HG02938 (cell line): ENCODE measurements around the gene SLC9C2.
"Not testable (repeated sequence)": the region's sequence is repeated elsewhere in the genome, so short reads cannot be mapped to it uniquely, and the experiment has no call there.

Experiments used
- ATAC-seq: cut with Tn5 transposase; IDR thresholded peaks from one replicate; pipeline ENCODE4 v1.9.1; 2021; ENCODE audit warnings: mild to moderate bottlenecking, moderate library complexity; ENCODE audit not compliant: unreplicated experiment

SLC9C2 gene

GRCh38 chr1:173530795-173531693 is 71.8 kb downstream of the SLC9C2 start:
- ATAC-seq: no peak

- no peak for ATAC-seq
These were observed 73.8 kb downstream of the SLC9C2 start for GRCh38 chr1:173529106-173529505.

GRCh38 chr1:173527151-173527826 is 75.6 kb downstream of the SLC9C2 start:
- no peak for ATAC-seq

- no peak for ATAC-seq
These were observed 76.9 kb downstream of the SLC9C2 start for GRCh38 chr1:173525926-173526325.

GRCh38 chr1:173523329-173523728 is 79.5 kb downstream of the SLC9C2 start:
- ATAC-seq: no peak

GRCh38 chr1:173520799-173521198 is 82.1 kb downstream of the SLC9C2 start:
- no peak for ATAC-seq

GRCh38 chr1:173514503-173514902 is 88.4 kb downstream of the SLC9C2 start:
- ATAC-seq: not testable (repeated sequence)

GRCh38 chr1:173509797-173510196 is 93.1 kb downstream of the SLC9C2 start:
- ATAC-seq: no peak

GRCh38 chr1:173508541-173508940 is 94.3 kb downstream of the SLC9C2 start:
- ATAC-seq: no peak

GRCh38 chr1:173507847-173508209 is 95.0 kb downstream of the SLC9C2 start:
- ATAC-seq: no peak

- ATAC-seq: no peak
These were observed 95.5 kb downstream of the SLC9C2 start for GRCh38 chr1:173507205-173507846.

- ATAC-seq: no peak
These were observed 96.4 kb downstream of the SLC9C2 start for GRCh38 chr1:173506437-173506836.

GRCh38 chr1:173505391-173505790 is 97.5 kb downstream of the SLC9C2 start:
- ATAC-seq: no peak

GRCh38 chr1:173504268-173504667 is 98.6 kb downstream of the SLC9C2 start:
- ATAC-seq: no peak

- no peak for ATAC-seq
These were observed 99.5 kb downstream of the SLC9C2 start for GRCh38 chr1:173503391-173503790.

- no peak for ATAC-seq
These were observed 100.8 kb downstream of the SLC9C2 start for GRCh38 chr1:173502104-173502503.

- no peak for ATAC-seq
These were observed 103.1 kb downstream of the SLC9C2 start for GRCh38 chr1:173499729-173500128.

GRCh38 chr1:173496757-173497320 is 106.0 kb downstream of the SLC9C2 start:
- ATAC-seq: no peak

- no peak for ATAC-seq
These were observed 107.1 kb downstream of the SLC9C2 start for GRCh38 chr1:173495609-173496267.

GRCh38 chr1:173493125-173493524 is 109.7 kb downstream of the SLC9C2 start:
- ATAC-seq: not testable (repeated sequence)

- no peak for ATAC-seq
These were observed 111.4 kb downstream of the SLC9C2 start for GRCh38 chr1:173491508-173491907.
